Hematopoietic multipotent progenitor cell treated with erythropoietin and hydrocortisone succinate and interleukin-3 and kit ligand, for 4 days (in vitro differentiated cells): ENCODE measurements around the gene ALDH3A1.
A peak's percentile ranks its signal among the peaks of the same experiment; 100 is the strongest.

Source experiments
- DNase-seq: peaks from one replicate; pipeline ENCODE4 v3.0.0-alpha.2; 2015

ALDH3A1 gene

DNA sequence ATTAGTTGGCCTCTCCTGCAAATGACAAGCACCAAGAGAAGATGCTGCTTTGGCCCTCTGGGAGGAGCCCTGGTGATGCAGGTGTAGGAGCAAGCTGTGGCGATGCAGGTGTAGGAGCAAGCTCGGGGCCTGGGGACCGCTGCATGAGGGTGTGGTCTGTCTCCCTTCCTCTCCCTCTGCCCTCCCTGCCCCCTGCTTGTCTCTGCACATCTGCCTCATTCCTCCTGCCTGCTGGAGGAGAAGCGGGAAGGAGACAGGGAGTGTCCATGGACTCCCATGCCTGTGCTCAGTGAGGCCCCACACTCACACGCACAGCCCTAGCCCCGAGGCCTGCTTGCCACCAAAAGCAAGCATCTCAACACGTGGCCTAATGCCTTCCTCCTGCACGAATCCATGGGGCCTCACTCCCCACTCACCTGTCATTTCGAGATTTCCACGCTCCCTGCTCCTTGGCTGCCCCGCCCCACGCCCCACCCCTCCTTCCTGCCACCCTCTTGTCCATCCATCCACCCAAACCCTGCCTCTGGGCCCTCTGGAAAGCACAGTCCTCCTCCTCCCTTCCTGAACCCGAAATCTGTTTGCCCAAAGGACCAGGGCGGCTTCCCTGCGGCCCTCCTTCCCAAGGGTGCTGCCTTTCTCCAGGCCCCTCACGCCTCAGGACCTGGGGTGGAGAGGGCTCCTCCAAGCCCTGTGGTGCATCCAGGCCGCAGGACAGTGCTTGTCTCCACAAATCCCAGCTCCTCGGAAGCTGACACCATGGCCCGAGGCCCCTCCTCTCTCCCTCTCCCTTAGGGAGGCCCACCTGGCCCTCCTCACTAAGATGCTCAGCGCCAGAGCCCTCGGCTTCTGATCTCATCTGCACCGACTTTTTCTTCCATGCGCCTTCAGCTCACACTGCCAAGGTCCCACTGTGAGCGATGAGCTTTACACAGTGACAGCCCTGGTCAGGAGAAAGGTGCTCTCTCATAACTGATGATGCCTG is 11.8 kb upstream of the ALDH3A1 start:
- DNase-seq = no peak

DNA sequence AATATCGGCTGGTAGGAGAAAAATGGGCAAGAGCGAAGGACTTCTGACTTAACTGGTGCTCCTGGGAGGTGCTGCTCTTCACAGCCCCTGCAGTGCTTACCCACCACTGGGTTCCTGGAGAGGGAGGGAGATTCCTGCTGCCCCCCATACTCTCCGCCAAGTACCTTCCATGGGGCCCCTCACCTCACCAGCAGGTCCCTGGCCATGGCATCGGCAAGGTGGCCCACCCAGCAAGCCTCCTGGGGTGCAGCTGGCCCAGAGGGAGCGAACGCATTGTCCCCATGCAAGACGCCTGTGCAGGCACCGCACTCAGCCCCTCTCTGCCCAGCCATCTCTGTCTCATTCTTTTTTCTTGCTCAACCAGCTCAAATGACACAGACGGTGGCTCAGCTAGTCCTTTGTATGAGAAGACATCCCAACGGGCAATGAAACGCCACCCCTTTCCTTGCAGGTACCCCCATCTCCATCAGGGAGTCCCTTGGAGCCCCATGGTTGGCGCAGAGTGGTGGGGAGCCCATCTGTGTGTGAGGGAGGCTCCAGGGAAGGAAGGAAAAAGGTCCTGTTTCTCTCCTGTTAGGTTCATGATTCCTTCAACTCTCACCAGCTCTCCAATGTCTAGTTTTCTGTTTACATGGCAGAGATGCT is 9.6 kb upstream of the ALDH3A1 start:
- DNase-seq = no peak

DNA sequence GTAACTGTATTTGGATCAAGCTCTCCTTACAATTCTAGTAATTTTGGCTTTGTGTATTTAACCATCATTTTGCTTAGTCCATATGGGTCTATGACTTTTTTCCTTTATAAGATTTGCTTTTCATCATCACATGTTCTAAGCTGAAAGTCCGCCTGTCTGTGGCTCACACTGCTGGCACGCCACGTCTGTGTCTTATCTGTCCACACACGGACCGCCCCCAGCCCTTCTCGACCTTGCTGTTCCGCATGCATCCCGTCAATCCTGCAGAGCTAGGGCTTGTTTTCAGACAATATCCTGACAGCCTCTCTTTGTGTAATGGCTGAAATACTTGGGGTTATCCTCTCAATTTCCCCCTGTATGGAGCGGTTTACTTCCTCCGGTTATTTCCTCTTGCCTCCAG is 8.4 kb upstream of the ALDH3A1 start:
- DNase-seq = peak; percentile 25

GRCh38 chr17:19755821-19756510 is 7.9 kb upstream of the ALDH3A1 start:
- no peak for DNase-seq

DNA sequence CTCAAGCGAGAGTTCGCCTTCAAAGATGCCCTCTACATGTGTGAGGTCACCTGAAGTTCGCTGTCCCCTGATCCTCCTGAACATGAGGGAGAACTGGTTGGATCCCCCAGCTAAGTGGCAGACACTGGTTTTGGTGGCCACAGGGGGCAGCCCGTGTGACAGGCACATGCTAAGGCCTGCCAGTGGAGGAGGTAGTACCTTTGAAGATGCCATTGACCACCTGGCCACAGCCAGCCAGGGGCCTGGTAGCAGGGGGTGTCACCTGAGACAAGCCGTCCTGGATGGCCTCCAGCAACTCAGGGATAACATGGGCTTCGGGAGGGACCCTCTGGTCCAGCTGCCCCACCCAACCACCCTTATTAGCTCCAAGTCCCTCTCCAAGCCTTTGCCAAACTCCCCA is 7.3 kb upstream of the ALDH3A1 start:
- DNase-seq = no peak

GRCh38 chr17:19753661-19754463 is 5.8 kb upstream of the ALDH3A1 start:
- DNase-seq = peak; percentile 45

DNA sequence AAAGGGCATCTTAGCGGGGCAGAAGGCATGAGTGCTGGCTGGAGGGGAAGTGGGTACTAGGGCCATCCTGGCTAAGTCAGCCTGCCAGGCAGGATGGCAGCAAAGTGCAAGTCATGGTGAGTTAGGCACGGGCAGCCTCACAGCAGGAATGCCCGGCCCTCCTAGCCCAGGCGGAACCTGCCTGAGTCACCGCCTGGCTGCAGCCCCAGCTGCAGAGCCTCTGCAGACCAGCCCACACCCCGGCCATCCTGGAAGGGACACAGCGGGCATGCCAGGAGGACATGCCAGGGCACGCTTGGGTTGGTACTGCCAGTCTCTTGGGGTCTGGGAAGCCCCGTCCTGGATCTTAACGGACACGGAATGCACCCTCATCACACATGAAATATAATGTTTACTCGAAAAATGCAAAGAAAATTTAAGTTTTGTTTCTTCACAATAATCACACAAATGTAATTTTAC is 5.0 kb upstream of the ALDH3A1 start:
- DNase-seq = peak; percentile 88

GRCh38 chr17:19752216-19753050 is 4.3 kb upstream of the ALDH3A1 start:
- DNase-seq = no peak

- no peak for DNase-seq
These were observed 2.7 kb upstream of the ALDH3A1 start for GRCh38 chr17:19750835-19751234.

DNA sequence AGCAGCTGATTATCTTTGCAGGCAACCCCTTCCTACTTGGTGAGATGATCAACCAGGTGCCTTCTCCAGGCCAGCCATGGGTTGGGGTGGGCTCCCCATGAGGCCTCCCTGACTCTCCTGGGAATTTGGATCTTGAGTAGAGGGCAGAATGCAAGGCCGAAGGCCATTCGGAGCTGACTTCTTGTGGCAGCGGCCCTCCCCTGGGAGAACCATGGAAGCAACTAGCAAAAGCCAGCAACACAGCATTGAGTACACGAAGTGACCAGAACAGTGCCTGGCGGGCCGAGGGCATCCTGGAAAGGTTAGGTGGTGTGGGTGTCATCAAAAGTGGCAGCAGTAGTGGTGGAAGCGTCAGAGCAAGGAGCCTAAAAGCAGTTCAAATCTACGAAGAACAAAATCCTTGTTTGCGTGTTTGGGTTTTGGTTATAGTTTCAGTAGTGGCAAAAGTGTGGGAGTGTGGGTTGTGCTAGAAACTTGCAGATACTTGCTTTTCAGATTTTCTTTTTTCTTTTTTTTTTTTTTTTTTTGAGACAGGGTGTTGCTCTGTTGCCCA is 2.0 kb upstream of the ALDH3A1 start:
- DNase-seq = no peak

DNA sequence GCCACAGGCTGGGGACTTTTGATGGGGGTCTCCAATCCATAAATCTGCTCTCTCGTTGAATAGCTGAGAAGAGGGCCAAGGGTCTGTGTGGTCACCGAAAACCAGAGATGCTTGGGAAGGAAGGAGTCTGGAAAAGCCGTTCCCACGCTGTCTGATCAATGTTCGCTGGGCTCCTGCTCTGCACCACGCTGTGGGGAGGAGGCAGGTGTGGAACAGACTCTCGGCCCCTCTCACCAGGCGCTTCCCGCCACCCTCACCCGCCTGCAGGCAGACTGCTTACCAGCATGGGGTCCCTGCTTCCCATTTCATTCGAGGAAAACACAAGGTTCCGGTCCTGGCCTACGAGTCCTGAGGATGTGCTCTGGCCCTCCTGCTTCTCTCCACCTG is 702 bp upstream of the ALDH3A1 start:
- DNase-seq = no peak

- DNase-seq = no peak
These were observed 859 bp downstream of the ALDH3A1 start for GRCh38 chr17:19747159-19747719.

GRCh38 chr17:19746517-19746916 is 1.6 kb downstream of the ALDH3A1 start:
- no peak for DNase-seq

GRCh38 chr17:19744922-19745757 is 3.0 kb downstream of the ALDH3A1 start:
- DNase-seq = peak; percentile 92

DNA sequence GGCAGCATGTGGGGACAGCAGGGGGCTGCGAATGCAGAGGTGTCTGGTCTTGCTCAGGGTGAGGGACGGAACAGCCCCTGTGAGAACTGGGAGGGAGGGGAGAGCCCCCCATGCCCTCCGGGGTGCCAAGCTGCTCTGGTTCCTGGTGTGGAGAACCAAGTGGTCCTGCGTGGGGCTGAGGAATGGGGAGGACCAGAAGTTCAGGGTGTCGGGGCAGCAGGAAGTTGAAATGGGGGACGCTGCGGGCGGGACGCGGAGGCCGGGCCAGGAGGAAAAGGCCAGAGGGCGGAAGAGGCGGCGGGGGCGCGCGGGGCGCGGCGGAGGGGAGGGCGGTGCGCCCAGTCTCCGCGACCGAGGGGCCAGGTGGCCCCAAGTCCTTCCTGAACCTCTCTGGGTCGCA is 3.6 kb downstream of the ALDH3A1 start:
- no peak for DNase-seq

DNA sequence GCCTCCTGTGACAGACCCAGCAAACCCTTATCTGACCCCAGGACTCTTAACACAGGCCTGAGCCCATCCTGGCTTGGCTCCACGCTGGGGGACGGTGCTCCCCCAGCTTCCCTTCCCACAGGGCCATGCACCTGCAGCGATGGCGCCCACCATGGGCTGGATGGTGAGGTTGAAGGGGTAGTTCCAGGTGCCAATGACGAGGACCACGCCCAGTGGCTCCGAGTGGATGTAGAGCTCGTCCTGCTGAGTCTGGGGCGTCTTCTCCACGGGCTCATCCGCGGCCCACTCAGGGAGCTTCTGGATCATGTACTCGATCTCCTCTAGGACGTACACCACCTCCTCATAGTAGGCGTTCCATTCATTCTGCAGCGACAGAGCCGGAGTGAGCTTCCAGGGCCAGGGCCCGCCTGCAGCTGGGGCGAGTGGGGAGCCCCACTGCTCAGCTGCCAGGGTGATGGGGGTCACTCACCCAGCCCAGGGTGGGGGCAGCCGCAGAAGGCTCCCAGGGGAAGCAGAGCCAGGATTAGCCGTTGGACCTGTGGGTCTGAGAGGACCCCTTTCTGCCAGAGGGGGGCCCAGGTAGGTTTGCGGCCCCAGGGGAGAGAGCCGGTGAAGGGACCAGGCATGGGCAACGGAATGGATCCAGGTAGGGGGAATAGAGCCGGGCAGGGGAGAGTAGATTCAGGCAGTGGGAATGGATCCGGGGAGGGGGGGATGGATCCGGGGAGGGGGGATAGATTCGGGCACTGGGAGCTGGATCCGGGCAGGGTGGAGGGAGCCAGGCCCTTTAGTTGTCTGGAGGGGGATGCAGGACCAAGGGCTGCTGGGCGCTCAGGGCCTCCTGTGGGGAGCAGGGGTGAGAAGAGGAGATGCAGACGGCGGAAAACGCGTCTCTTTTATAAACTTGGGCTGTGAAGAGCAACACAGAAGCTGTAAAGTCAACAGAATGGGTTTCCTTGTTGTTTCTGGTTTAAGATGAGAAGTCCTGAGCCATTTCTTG is 4.7 kb downstream of the ALDH3A1 start:
- DNase-seq = no peak

- DNase-seq = no peak
These were observed 5.6 kb downstream of the ALDH3A1 start for GRCh38 chr17:19742495-19742894.

DNA sequence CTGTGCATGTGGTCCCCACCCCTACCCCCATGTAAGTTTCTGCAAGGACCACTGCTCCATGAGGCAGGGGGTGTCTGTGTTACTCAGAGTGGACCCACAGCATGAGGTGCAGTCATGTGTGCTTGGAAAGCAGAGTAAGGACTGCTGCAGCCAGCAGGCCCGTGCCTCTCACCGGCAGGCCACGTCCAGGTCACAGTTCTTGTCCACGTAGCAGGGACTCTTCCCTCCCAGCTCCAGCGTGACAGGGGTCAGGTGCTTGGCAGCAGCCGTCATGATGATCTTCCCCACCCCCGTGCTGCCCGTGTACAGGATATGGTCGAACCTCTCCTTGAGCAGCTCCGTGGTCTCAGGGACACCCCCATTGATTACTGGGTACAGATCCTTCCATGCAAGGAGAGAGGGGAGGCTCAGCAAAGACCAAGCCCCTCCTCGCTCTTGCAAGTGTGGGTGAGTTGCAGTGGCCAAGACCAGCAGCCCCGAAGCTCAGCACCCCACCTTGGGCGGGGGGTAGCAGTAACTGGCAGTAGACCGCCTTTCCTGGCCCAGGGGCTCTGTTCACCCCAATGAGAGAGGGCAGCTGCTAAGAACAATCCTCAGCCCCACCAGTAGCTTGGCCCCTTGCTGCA is 6.2 kb downstream of the ALDH3A1 start:
- no peak for DNase-seq
